Stimulated activated CD4-positive, alpha-beta T cell treated with anti-CD3 and anti-CD28 coated beads, Interleukin-2, amount 100 ng/mL, for 48 hours (primary cell): ENCODE results near the gene HOXA11.

Experiments used
- DNase-seq, 2 donors: peaks; one replicate each; pipeline ENCODE4 v3.0.0-alpha.2; 2020

HOXA11 gene

DNA sequence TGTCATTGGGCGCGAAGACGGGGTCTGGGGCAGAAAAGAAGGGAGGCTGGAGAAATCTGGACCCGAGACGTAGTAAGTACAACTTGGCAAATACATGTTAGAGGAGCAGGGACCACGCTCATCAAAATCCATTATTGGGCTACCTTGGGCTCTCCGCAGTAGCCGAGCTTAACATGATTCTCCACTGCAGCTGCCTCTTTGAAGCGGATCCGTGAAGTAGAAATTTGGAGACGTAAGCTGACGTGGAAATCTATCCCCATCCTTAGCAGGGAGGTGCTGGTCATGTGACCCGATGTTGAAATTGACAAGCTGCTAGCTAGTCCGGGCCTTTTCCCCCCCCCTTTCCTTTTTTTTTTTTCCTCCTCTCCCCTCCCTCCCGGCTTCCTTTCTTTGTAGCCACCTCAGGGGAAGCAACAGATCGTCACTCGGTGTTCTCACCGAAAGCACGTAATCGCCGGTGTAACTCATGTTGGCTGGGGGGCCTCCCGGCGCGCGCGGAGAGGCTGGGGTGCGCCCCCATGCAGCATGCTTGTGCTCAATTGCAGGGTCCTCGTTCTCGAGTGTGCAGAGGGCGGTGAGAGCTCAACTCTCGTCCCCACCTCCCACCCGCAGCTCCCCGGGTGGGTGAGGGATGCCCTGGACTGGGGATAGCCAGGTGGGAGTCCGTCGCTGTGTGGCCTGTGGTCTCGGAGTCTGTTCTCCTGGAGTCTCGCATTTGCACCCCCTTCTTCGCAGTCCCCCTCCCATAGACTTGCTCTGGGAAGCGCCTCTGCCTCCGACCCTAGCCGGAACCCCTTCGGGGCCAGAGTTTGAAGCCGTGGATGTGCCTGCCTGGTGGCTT lies at the start of gene HOXA11:
Gene HOXA11 (minus strand): TSS at position 220 of the 841 bp plus-strand sequence. CDS start 88 bp downstream, at position 132.
- no peak for DNase-seq

GRCh38 chr7:27229448-27229847 lies 44.4 kb upstream of the HOXA11 start:
- no peak for DNase-seq

DNA sequence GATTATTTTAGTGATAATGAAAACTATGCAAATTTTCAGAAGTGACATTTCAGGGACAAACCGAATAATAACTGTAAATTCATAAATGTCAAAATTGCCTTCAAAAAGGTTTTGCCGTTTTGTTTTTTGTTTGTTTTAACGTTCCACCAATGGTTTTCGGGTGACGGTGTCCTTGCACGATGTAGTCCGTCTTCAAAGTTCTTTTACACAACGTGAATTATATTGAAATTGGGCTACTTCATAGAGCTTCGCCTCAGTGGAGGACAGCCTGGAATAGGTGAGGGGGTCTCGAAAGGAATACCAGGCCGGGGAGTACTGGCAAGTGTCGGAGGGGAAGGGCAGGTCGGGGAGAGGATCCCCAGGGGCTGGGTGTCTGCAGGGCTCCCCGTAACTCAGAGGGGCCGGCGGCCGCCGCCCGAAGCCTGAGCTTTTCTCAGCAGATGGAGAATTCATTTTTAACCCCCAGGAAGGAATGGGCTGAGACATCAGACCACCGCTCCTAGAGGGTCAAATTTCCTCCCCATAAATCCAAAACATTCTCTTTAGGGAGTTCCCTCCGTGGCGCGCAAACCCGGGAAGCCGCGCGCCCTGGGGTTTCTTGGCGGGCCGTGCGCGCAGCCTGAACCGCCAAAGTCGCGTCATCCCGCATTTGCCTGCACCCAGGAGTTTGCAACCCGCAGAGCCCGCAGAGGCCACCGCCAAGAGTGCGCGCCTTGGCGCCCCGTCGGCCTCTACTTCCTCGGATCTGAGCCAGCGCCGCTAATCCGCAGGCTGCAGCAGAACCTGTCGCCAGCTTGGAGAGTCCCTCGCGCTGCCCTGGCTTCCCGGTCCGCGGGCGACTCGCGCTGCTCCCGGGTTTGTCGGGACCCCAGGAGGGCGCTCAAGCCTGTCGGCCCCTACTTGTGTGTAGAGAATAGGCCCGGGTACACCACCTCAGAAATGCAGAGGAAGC lies 40.2 kb upstream of the HOXA11 start:
- no peak for DNase-seq

DNA sequence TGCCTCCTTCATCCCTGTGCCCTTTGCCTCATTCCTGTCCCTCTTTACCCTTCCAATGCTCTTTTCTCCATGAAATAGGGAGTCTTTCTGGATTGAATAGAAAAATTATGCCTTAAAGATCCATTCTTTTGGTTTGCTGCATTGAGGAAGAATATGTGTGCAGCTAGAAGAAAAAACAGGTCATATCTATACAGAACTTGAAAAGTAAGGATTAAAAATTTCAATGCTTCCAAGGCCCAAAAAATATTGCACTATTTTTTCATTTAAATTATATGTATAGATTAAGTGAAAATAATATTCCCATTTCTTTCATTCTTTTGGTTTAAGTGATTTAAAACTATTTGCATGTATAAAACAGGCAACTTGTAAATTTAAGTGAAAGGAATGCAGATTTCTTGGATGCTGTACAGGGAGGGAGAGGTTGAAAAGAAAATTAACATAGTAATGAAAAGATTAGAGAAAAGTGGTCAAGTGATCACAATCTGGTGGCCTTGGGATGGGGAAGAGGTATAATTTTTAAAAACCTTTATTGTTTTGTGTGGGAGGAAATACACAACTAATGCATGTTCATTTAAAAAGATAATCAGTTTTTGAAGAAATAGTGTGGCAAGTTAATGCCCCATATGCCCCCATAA lies 39.0 kb upstream of the HOXA11 start:
- no peak for DNase-seq

- no peak for DNase-seq
These were observed 36.3 kb upstream of the HOXA11 start for GRCh38 chr7:27221201-27221797.

- DNase-seq: no peak
These were observed 35.5 kb upstream of the HOXA11 start for GRCh38 chr7:27220440-27220955.

- DNase-seq: no peak
These were observed 34.8 kb upstream of the HOXA11 start for GRCh38 chr7:27219821-27220220.

GRCh38 chr7:27217951-27218350 lies 32.9 kb upstream of the HOXA11 start:
- DNase-seq: no peak

GRCh38 chr7:27215356-27215755 lies 30.3 kb upstream of the HOXA11 start:
- no peak for DNase-seq

DNA sequence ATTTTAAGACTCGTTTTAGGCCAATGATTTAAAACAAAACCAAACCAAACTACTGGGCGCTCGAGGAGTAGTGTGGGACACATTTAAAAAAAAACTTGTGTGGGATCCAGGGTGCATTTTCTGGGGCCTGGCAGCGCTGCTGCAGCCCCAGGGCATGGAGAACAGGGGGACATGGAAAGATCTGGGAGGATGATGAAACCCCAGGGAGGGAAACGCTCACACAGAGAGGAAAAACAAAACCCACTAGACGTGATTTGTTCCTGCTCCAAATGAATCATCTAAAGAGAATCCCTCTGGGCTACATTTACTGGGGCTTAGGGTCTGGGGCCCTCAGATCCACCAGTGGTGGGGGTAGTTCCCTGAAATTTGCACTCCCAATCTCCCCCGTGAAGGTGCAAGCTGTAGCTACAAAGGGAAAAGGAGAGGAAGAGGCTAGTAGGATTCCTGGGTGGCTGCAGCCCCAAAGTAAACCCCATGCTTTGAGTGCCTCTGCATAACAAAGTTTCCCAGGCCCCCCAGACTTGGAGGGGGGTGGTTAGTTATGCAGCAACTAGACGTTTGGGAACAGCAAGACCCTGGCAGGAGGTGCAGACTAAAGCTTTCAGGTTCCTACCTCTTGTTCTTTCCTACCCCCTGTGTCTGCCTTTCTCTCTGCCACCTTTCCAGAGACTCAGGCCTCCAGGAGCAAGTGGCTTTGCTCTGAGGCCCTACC lies 29.4 kb upstream of the HOXA11 start:
- DNase-seq: no peak

DNA sequence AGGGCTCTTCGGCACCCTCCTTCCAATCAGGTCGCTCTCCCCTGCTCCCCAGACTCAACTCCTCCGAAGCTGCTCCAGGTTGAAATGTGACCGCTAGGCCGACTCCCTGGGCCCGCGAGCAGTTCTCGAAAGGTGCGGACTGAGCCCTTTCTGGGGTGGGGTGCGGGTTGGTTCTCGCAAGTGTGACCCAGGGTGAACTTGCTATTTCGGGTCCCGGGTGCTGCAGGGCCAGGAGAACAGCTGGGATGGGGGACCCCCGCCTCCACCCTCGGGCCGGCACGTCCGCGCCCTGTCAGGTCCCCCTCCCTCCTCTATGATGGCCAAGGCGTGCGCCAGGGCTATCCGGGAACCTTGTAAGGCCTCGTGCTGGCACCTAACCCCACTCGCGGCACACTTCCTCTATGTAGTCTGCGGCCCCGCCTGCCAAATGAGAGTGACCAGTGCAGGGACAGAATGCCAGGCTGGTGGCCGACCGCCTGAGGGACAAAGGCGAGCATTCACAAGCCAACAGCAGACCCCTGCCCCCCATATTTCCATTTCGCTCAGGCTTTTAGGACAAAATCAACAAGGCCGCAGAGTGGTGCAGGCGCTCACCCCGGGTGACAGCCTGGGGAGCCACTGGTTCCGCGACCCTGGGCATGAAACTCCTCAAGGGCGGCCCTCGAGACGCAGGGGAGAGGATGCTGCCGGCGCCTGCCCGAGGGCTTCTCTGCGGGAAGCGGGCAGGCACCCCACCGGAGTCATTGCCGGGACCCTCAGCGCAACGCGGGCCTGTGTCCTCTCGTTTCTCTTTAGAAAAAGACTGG lies 28.6 kb upstream of the HOXA11 start:
- no peak for DNase-seq

GRCh38 chr7:27212497-27213432 lies 27.7 kb upstream of the HOXA11 start:
- no peak for DNase-seq

- no peak for DNase-seq
These were observed 26.8 kb upstream of the HOXA11 start for GRCh38 chr7:27211764-27212204.

GRCh38 chr7:27211084-27211446 lies 26.0 kb upstream of the HOXA11 start:
- no peak for DNase-seq

- DNase-seq: peak in 1 of 2 donors; percentile 52
These were observed 25.5 kb upstream of the HOXA11 start for GRCh38 chr7:27210441-27211083.

DNA sequence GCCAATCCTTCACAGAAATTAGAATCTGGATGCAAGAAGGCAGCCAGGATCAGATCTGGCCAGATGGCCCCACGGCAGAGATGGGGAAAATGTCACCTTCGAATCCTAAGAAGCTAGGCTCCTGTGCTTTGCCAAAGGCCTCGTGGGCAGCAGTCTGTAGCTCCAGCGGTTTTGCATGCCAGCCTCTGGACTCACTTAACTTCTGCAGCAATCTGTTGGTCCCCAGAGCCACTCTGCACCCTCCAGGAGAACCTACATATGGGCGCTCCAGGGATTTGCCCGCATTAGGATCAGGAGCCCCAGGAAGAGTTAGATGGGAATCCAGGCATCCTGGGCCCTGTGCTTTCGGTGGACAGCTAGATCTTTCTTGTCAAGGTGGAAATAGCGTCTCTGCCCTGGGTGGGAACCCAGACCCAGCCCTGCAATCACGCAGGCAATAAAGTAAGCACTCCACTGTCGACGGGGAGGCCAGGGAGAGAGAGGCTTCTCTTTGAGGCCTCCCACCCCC lies 25.0 kb upstream of the HOXA11 start:
- DNase-seq: no peak

DNA sequence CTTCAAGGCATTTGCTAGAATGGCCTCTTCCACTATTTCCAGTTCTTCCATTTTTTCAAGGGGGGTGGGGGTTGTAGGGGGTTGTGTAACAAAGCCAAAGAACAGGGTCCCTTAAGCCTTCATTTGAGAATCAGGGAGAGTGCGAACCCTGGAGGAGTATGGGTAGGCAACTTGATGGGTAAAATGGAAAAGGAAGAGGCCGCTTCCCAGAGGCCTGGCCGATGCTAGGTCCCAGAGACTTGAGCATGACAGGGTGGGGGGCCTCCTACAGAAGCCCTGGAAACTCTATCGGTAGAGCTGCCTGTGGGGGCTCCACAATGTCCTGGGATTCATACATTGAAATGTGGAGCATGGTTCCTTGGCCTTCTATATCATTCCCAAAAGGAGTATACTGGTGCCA lies 24.0 kb upstream of the HOXA11 start:
- DNase-seq: no peak

GRCh38 chr7:27207348-27207985 lies 22.4 kb upstream of the HOXA11 start:
- no peak for DNase-seq
